Measurements from ENCODE around the gene TRMO. TPM values are rescaled to one million over a fixed set of nuclear protein-coding genes. Genes with fewer than 3 reads are reported as not detected.

TRMO gene
- total RNA-seq, 1 donor from 2014 or later = 6.8 TPM

GRCh38 chr9:97944612-97945011, 22.3 kb upstream of the TRMO start:
- Mint-ChIP-seq H3K9me3 (ENCODE audit: unreplicated experiment) (no peaks in the 10 kb centered on the region), H3K27ac (ENCODE audit: unreplicated experiment) (no peak overlapping the region), H3K4me3 (ENCODE audit: unreplicated experiment) (no peak overlapping the region), H3K36me3 (ENCODE audit: low read depth, unreplicated experiment) (no peaks in the 10 kb centered on the region), H3K4me1 (ENCODE audit: unreplicated experiment) (peaks cover 2% of the 10 kb centered on the region), H3K27me3 (ENCODE audit: unreplicated experiment) (no peaks in the 10 kb centered on the region)
- DNase-seq (ENCODE audit: low spot score) = no peak
- TF ChIP-seq CTCF (IDR thresholded peaks at IDR 0.05; ENCODE audit: unreplicated experiment) = no peak

GRCh38 chr9:97943308-97943855, 21.1 kb upstream of the TRMO start:
- Mint-ChIP-seq H3K27ac (ENCODE audit: unreplicated experiment) (no peak overlapping the region), H3K9me3 (ENCODE audit: unreplicated experiment) (no peaks in the 10 kb centered on the region), H3K4me3 (ENCODE audit: unreplicated experiment) (no peak overlapping the region), H3K27me3 (ENCODE audit: unreplicated experiment) (no peaks in the 10 kb centered on the region), H3K36me3 (ENCODE audit: low read depth, unreplicated experiment) (no peaks in the 10 kb centered on the region), H3K4me1 (ENCODE audit: unreplicated experiment) (peaks cover 2% of the 10 kb centered on the region)
- TF ChIP-seq CTCF (IDR thresholded peaks at IDR 0.05; ENCODE audit: unreplicated experiment) = no peak
- DNase-seq (ENCODE audit: low spot score) = no peak

GRCh38 chr9:97941323-97941722, 19.0 kb upstream of the TRMO start:
- H3K36me3 Mint-ChIP-seq (ENCODE audit: low read depth, unreplicated experiment) = no peaks in the 10 kb centered on the region
- no peaks in the 10 kb centered on the region for H3K27me3 Mint-ChIP-seq (ENCODE audit: unreplicated experiment)
- H3K27ac Mint-ChIP-seq (ENCODE audit: unreplicated experiment) = no peak overlapping the region
- H3K4me3 Mint-ChIP-seq (ENCODE audit: unreplicated experiment) = no peak overlapping the region
- DNase-seq (ENCODE audit: low spot score) = no peak
- TF ChIP-seq CTCF (IDR thresholded peaks at IDR 0.05; ENCODE audit: unreplicated experiment) = no peak
- H3K9me3 Mint-ChIP-seq (ENCODE audit: unreplicated experiment) = no peaks in the 10 kb centered on the region
- no peaks in the 10 kb centered on the region for H3K4me1 Mint-ChIP-seq (ENCODE audit: unreplicated experiment)

- no peak overlapping the region for H3K27ac Mint-ChIP-seq (ENCODE audit: unreplicated experiment)
- H3K36me3 Mint-ChIP-seq (ENCODE audit: low read depth, unreplicated experiment) = no peaks in the 10 kb centered on the region
- TF ChIP-seq CTCF (IDR thresholded peaks at IDR 0.05; ENCODE audit: unreplicated experiment) = no peak
- no peaks in the 10 kb centered on the region for H3K4me1 Mint-ChIP-seq (ENCODE audit: unreplicated experiment)
- H3K4me3 Mint-ChIP-seq (ENCODE audit: unreplicated experiment) = no peak overlapping the region
- H3K27me3 Mint-ChIP-seq (ENCODE audit: unreplicated experiment) = no peaks in the 10 kb centered on the region
- DNase-seq (ENCODE audit: low spot score) = no peak
- no peaks in the 10 kb centered on the region for H3K9me3 Mint-ChIP-seq (ENCODE audit: unreplicated experiment)
These were observed 18.4 kb upstream of the TRMO start for GRCh38 chr9:97940741-97941140.

- DNase-seq (ENCODE audit: low spot score) = no peak
- H3K4me3 Mint-ChIP-seq (ENCODE audit: unreplicated experiment) = no peak overlapping the region
- no peaks in the 10 kb centered on the region for H3K9me3 Mint-ChIP-seq (ENCODE audit: unreplicated experiment)
- no peak for TF ChIP-seq CTCF (IDR thresholded peaks at IDR 0.05; ENCODE audit: unreplicated experiment)
- no peak overlapping the region for H3K27ac Mint-ChIP-seq (ENCODE audit: unreplicated experiment)
- no peaks in the 10 kb centered on the region for H3K27me3 Mint-ChIP-seq (ENCODE audit: unreplicated experiment)
- no peaks in the 10 kb centered on the region for H3K36me3 Mint-ChIP-seq (ENCODE audit: low read depth, unreplicated experiment)
- peaks cover 3% of the 10 kb centered on the region for H3K4me1 Mint-ChIP-seq (ENCODE audit: unreplicated experiment)
These were observed 17.9 kb upstream of the TRMO start for GRCh38 chr9:97940233-97940632.

Measured in endothelial cell (in vitro differentiated cells).